B cell (primary cell): ENCODE data around the gene TYW1. TPM values are rescaled to one million over a fixed set of nuclear protein-coding genes. Genes with fewer than 3 reads are reported as not detected.
"Not testable (repeated sequence)": the region's sequence is repeated elsewhere in the genome, so short reads cannot be mapped to it uniquely, and the experiment has no call there.

Experiments
- ATAC-seq: fragments of 200-7000 bp; cut with Tn5 transposase; one replicate; pipeline ENCODE4 v1.10.0; 2021; ENCODE audit warnings: low read depth, mild to moderate bottlenecking, moderate number of reproducible peaks, moderate library complexity
- CTCF ChIA-PET: fragments of 350-600 bp; sonication (Branson Sonifier 250); formaldehyde crosslinking; loops from one replicate; lab custom pipeline; 2021; ENCODE audit warnings: antibody characterized with exemption, inconsistent platforms; lab: Charles Lee
- POLR2A ChIA-PET: fragments of 350-600 bp; sonication (Branson Sonifier 250); formaldehyde crosslinking; loops from one replicate; lab custom pipeline; 2021; ENCODE audit warnings: antibody characterized with exemption; lab: Charles Lee
- DNase-seq: peaks from one replicate; pipeline ENCODE4 v3.0.0; 2013
- H2AFZ ChIP-seq: 2 replicates; pipeline ENCODE4 v1.6.1; 2012; ENCODE audit warnings: mild to moderate bottlenecking, low read depth, low read length; ENCODE audit not compliant: insufficient read depth, poor library complexity, severe bottlenecking
- H3K27ac ChIP-seq, 2 donors: 1 replicate in 1 of 2; 2 replicates in 1 of 2; pipeline ENCODE4 v1.5.1; 2012 to 2013; ENCODE audit warnings: low read length in 2 of 2, mild to moderate bottlenecking in 2 of 2, moderate library complexity in 1 of 2
- H3K27me3 ChIP-seq, 4 experiments: fragments of 200-600 bp in 1 of 4; sonication (generic) in 1 of 4; replicated peaks in 1 of 4; 1 replicate in 2 of 4; 2 replicates in 2 of 4; pipeline versions ENCODE4 v1.6.1 to v1.7.0; 2013 to 2016; ENCODE audit warnings: low read length in 3 of 4, mild to moderate bottlenecking in 2 of 4, mixed read lengths in 1 of 4, moderate library complexity in 1 of 4; ENCODE audit not compliant: insufficient read depth in 4 of 4, control insufficient read depth in 3 of 4; ENCODE audit errors: control extremely low read depth in 1 of 4
- H3K36me3 ChIP-seq, 2 experiments: replicated peaks in 1 of 2; 1 replicate in 1 of 2; 2 replicates in 1 of 2; pipeline versions ENCODE4 v1.6.1 to v1.7.1; 2013; ENCODE audit warnings: low read length in 1 of 2; ENCODE audit not compliant: insufficient read depth in 2 of 2, control insufficient read depth in 1 of 2; ENCODE audit errors: control extremely low read depth in 1 of 2, extremely low read depth in 1 of 2
- H3K4me1 ChIP-seq, 2 donors: fragments of 200-600 bp in 1 of 2; sonication (generic) in 1 of 2; 1 replicate in 1 of 2; 2 replicates in 1 of 2; pipeline versions ENCODE4 v1.5.1 to v1.6.1; 2013 to 2017; ENCODE audit warnings: low read length in 2 of 2; ENCODE audit not compliant: control insufficient read depth in 2 of 2, insufficient read depth in 2 of 2
- H3K4me2 ChIP-seq: replicated peaks from 2 replicates; pipeline ENCODE3; 2012; ENCODE audit warnings: mild to moderate bottlenecking, low read depth, low read length; ENCODE audit not compliant: poor library complexity, severe bottlenecking
- H3K4me3 ChIP-seq, 5 experiments: fragments of 200-600 bp in 1 of 5; sonication (generic) in 1 of 5; 1 replicate in 3 of 5; 2 replicates in 2 of 5; pipeline versions ENCODE4 v1.5.1 to v1.7.0; 2011 to 2016; ENCODE audit warnings: low read length in 4 of 5, mild to moderate bottlenecking in 4 of 5, low read depth in 2 of 5, control low read depth in 1 of 5, moderate library complexity in 1 of 5; ENCODE audit not compliant: insufficient read depth in 1 of 5; ENCODE audit errors: control extremely low read depth in 1 of 5, extremely low read depth in 1 of 5
- H3K79me2 ChIP-seq: fragments of 200-600 bp; sonication (generic); one replicate; pipeline ENCODE4 v1.6.0; 2016; ENCODE audit warnings: low read length; ENCODE audit not compliant: control insufficient read depth, insufficient read depth
- H3K9ac ChIP-seq: fragments of 200-600 bp; sonication (generic); 2 replicates; pipeline ENCODE4 v1.6.1; 2017; ENCODE audit warnings: mild to moderate bottlenecking, low read length, moderate library complexity
- H3K9me3 ChIP-seq, 3 donors: one replicate each; pipeline versions ENCODE4 v1.6.1 to v1.7.1; 2013; ENCODE audit warnings: low read length in 2 of 3; ENCODE audit not compliant: control insufficient read depth in 2 of 3, insufficient read depth in 1 of 3; ENCODE audit errors: control extremely low read depth in 1 of 3
- H4K20me1 ChIP-seq: 2 replicates; pipeline ENCODE4 v1.6.0; 2012; ENCODE audit warnings: mild to moderate bottlenecking, low read length; ENCODE audit not compliant: insufficient read depth, control insufficient read depth, poor library complexity, severe bottlenecking
- H3K27ac Mint-ChIP-seq: one replicate; pipeline ENCODE4 v1.8.0; 2021; ENCODE audit warnings: mixed read lengths
- H3K27me3 Mint-ChIP-seq: one replicate; pipeline ENCODE4 v1.8.0; 2021; ENCODE audit warnings: mixed read lengths
- H3K4me1 Mint-ChIP-seq: one replicate; pipeline ENCODE4 v1.8.0; 2021; ENCODE audit warnings: mixed read lengths
- H3K4me3 Mint-ChIP-seq: one replicate; pipeline ENCODE4 v1.8.0; 2021; ENCODE audit warnings: mixed read lengths
- H3K9me3 Mint-ChIP-seq: one replicate; pipeline ENCODE4 v1.8.0; 2022; ENCODE audit warnings: mixed read lengths; ENCODE audit not compliant: insufficient read depth
- WGBS: methylation state at CpG from one replicate; pipeline ENCODE4 v1.1.5; 2013; ENCODE audit warnings: missing lambda C conversion rate; ENCODE audit not compliant: insufficient coverage; 5-methylcytosine and 5-hydroxymethylcytosine counted together
- intact Hi-C: fragments of 100-400 bp; cut with micrococcal nuclease; formaldehyde crosslinking; loops from one replicate; pipeline ENCODE4 v1.10.0; 2022
- polyA plus RNA-seq: library from polyadenylated mRNA; depleted of rRNA; stranded (reverse); fragments of >200 nt; gene quantifications from 2 replicates; pipeline ENCODE4 v1.2.3, GENCODE V29; 2012
- total RNA-seq, 2 donors: library from RNA; stranded (reverse); fragments of 120-200 nt in 1 of 2; gene quantifications; 1 replicate in 1 of 2; 2 replicates in 1 of 2; pipeline versions ENCODE4 v1.2.3 to v1.2.4, GENCODE V29; 2013 to 2022

TYW1 gene
- total and polyA plus RNA-seq, 2 donors (not counting 1 experiment from before 2014, with no cell fraction given), result 9.4 to 33.6 TPM

- H3K4me2 ChIP-seq, H3K4me3 Mint-ChIP-seq, H3K27me3 Mint-ChIP-seq, CTCF ChIA-PET, H3K9me3 Mint-ChIP-seq, H2AFZ ChIP-seq, DNase-seq, H3K36me3 ChIP-seq, H3K9ac ChIP-seq, H3K27me3 ChIP-seq, H4K20me1 ChIP-seq, H3K27ac ChIP-seq, H3K4me1 Mint-ChIP-seq, intact Hi-C loops, H3K4me3 ChIP-seq, H3K9me3 ChIP-seq, H3K27ac Mint-ChIP-seq, H3K4me1 ChIP-seq, ATAC-seq, POLR2A ChIA-PET, H3K79me2 ChIP-seq: not testable (repeated sequence)
- 98% methylated on average over 6 of the region's 7 CpGs for WGBS
These were observed 216.4 kb downstream of the TYW1 start for GRCh38 chr7:67213038-67213437.

- H3K27ac Mint-ChIP-seq, ATAC-seq, POLR2A ChIA-PET, H3K9ac ChIP-seq, H3K79me2 ChIP-seq, H3K4me1 Mint-ChIP-seq, H4K20me1 ChIP-seq, CTCF ChIA-PET, H3K4me3 ChIP-seq, H3K4me2 ChIP-seq, H3K27me3 Mint-ChIP-seq, H3K27ac ChIP-seq, H3K4me1 ChIP-seq, DNase-seq, H2AFZ ChIP-seq, intact Hi-C loops, H3K4me3 Mint-ChIP-seq, H3K9me3 Mint-ChIP-seq, H3K27me3 ChIP-seq, H3K36me3 ChIP-seq: not testable (repeated sequence)
- peaks cover 0 to 11% (median 0%) of the 10 kb centered on the region in 3 donors for H3K9me3 ChIP-seq
- WGBS, result 90% methylated on average over 2 of the region's 2 CpGs
These were observed 226.9 kb downstream of the TYW1 start for GRCh38 chr7:67223551-67223950.

GRCh38 chr7:67226340-67226907, 229.8 kb downstream of the TYW1 start:
- H2AFZ ChIP-seq, H3K4me1 ChIP-seq, ATAC-seq, H3K9me3 Mint-ChIP-seq, H3K27ac ChIP-seq, H3K27me3 ChIP-seq, H3K4me3 ChIP-seq, H3K36me3 ChIP-seq, H4K20me1 ChIP-seq, H3K27ac Mint-ChIP-seq, CTCF ChIA-PET, H3K79me2 ChIP-seq, DNase-seq, POLR2A ChIA-PET, H3K27me3 Mint-ChIP-seq, H3K4me2 ChIP-seq, H3K9ac ChIP-seq, intact Hi-C loops, H3K4me3 Mint-ChIP-seq, H3K4me1 Mint-ChIP-seq: not testable (repeated sequence)
- no CpG with 5 or more reads among the region's 5 CpGs for WGBS
- peaks cover 0 to 11% (median 0%) of the 10 kb centered on the region in 3 donors for H3K9me3 ChIP-seq

- intact Hi-C loops, H2AFZ ChIP-seq, H3K4me3 ChIP-seq, H3K36me3 ChIP-seq, CTCF ChIA-PET, POLR2A ChIA-PET, DNase-seq, H3K9me3 ChIP-seq, H3K9me3 Mint-ChIP-seq, H3K4me2 ChIP-seq, H3K4me1 ChIP-seq, H3K27ac Mint-ChIP-seq, H3K9ac ChIP-seq, H3K79me2 ChIP-seq, ATAC-seq, H3K27me3 ChIP-seq, H3K4me3 Mint-ChIP-seq, H3K27ac ChIP-seq, H3K27me3 Mint-ChIP-seq, H4K20me1 ChIP-seq, H3K4me1 Mint-ChIP-seq: not testable (repeated sequence)
- WGBS, result no CpG with 5 or more reads among the region's 6 CpGs
These were observed 230.3 kb downstream of the TYW1 start for GRCh38 chr7:67226967-67227366.
